HFFc6 (cell line): ENCODE data around the gene ETNK1. TPM values are rescaled to one million over a fixed set of nuclear protein-coding genes. Genes with fewer than 3 reads are reported as not detected.

Experiments
- DNase-seq: peaks from one replicate; pipeline ENCODE4 v3.0.0-alpha.2; 2018
- H3K27ac Mint-ChIP-seq: 2 replicates; pipeline ENCODE4 v1.8.0; 2020; ENCODE audit warnings: mild to moderate bottlenecking, mixed read lengths
- H3K27me3 Mint-ChIP-seq: 2 replicates; pipeline ENCODE4 v1.8.0; 2021; ENCODE audit warnings: mild to moderate bottlenecking, moderate library complexity, mixed read lengths; ENCODE audit not compliant: insufficient read depth
- H3K36me3 Mint-ChIP-seq: 2 replicates; pipeline ENCODE4 v1.8.0; 2021; ENCODE audit warnings: low read depth, mixed read lengths
- H3K4me1 Mint-ChIP-seq: 2 replicates; pipeline ENCODE4 v1.8.0; 2020; ENCODE audit warnings: low read depth, mixed read lengths
- H3K4me3 Mint-ChIP-seq: 2 replicates; pipeline ENCODE4 v1.8.0; 2020; ENCODE audit warnings: mild to moderate bottlenecking, moderate library complexity, mixed read lengths
- H3K9me3 Mint-ChIP-seq: 2 replicates; pipeline ENCODE4 v1.8.0; 2020; ENCODE audit warnings: mild to moderate bottlenecking, mixed read lengths
- total RNA-seq, 6 experiments: library from RNA; stranded (reverse); fragmentation: NEBNext Ultra II Directional; extraction: Animal tissue kit (Norgen Biotek cat#: 25700); gene quantifications; 2 replicates in 1 of 6; 3 replicates in 5 of 6; pipeline ENCODE4 v1.2.3, GENCODE V29; 2021
- TF ChIP-seq, protein P1 (sequence below): fragments of 200-600 bp; sonication (generic); IDR thresholded peaks from 2 replicates; pipeline ENCODE4 v1.5.0; 2021; ENCODE audit warnings: antibody characterized with exemption, mild to moderate bottlenecking

The ETNK1 gene
- total RNA-seq, 6 experiments from 2014 or later = 23.7 to 33.8 (median 28.5) TPM

DNA sequence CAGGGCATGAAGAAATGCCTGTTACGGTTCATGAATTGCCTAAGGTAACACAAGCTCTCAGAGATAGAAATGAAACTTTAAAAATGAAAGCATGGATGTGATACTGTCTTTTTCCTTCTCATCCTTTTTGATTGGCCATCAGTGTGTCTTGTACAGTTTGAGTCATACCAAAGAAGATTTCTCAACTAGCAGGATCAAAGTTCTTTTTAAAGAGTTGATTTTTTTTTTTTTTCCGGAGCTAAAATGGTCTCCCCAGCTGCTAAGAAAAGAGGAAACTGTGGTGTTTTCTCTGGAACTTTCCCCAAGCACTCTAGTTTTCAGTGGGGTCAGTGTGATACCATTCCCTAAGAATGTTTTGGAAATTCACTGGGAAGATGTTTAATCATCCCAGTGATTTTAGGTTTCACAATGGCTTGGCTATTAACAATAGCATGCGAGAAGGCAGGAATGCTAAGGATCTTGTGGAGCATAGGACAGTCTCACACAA, 105.0 kb downstream of the ETNK1 start:
- 0 out of 2 replicates have a peak, but pooled peaks cover 4% of the 10 kb centered on the region for H3K27me3 Mint-ChIP-seq
- H3K27ac Mint-ChIP-seq = peak overlapping the region; percentile 89
- peak; percentile 52 for DNase-seq
- H3K4me3 Mint-ChIP-seq = peak overlapping the region; percentile 83
- H3K9me3 Mint-ChIP-seq = no peaks in the 10 kb centered on the region
- H3K36me3 Mint-ChIP-seq = no peaks in the 10 kb centered on the region
- TF ChIP-seq, protein P1, sequence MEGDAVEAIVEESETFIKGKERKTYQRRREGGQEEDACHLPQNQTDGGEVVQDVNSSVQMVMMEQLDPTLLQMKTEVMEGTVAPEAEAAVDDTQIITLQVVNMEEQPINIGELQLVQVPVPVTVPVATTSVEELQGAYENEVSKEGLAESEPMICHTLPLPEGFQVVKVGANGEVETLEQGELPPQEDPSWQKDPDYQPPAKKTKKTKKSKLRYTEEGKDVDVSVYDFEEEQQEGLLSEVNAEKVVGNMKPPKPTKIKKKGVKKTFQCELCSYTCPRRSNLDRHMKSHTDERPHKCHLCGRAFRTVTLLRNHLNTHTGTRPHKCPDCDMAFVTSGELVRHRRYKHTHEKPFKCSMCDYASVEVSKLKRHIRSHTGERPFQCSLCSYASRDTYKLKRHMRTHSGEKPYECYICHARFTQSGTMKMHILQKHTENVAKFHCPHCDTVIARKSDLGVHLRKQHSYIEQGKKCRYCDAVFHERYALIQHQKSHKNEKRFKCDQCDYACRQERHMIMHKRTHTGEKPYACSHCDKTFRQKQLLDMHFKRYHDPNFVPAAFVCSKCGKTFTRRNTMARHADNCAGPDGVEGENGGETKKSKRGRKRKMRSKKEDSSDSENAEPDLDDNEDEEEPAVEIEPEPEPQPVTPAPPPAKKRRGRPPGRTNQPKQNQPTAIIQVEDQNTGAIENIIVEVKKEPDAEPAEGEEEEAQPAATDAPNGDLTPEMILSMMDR = no peak
- H3K4me1 Mint-ChIP-seq = peaks cover 47% of the 10 kb centered on the region

DNA sequence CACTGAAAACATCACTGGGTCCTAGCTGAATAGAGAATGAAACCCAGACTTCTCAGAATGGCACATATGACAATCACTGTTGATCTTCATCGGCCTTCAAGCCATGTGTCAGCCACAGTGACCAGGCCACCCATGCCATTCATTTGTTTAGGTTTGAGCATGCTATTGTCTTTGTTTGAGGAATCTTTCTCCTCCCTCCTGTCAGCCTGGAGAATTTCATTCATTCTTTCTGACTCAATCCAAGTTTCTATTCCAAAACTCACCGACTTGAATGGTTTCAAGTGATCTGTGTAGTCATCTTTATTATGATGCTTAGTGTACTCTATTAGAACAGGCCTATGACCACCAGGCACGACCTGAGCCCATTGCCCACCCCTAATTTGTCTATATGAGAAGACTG, 106.3 kb downstream of the ETNK1 start:
- TF ChIP-seq, protein P1 = no peak
- DNase-seq = no peak
- Mint-ChIP-seq H3K36me3 (no peaks in the 10 kb centered on the region), H3K27ac (no peak overlapping the region), H3K9me3 (no peaks in the 10 kb centered on the region), H3K4me3 (no peak overlapping the region), H3K4me1 (peaks cover 47% of the 10 kb centered on the region), H3K27me3 (no peaks in the 10 kb centered on the region)

DNA sequence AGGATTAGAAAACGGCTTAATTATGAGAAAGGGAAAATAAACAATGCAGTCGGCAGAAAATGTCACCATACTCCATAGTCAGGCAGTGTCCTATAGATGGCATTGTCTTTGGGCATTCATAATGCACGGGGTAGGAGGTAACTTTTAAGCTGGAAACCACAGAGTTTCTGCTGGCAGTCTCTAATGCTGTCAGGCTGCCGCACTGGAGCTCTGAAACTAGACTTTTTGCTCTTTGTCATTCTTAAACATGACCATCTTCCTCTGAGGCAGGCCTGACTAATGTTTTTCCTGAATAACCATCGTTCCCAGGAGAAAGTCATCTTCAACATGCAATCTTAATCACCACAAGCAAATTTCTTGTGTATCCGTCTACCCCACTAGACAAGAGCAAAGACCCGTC, 108.8 kb downstream of the ETNK1 start:
- Mint-ChIP-seq H3K27me3 (no peaks in the 10 kb centered on the region), H3K9me3 (no peaks in the 10 kb centered on the region), H3K4me3 (peak overlapping the region; percentile 65), H3K4me1 (peaks cover 45% of the 10 kb centered on the region), H3K36me3 (no peaks in the 10 kb centered on the region), H3K27ac (peak overlapping the region; percentile 36; the same call in 1 of the 2 replicates)
- TF ChIP-seq, protein P1 = no peak
- DNase-seq = peak; percentile 11

DNA sequence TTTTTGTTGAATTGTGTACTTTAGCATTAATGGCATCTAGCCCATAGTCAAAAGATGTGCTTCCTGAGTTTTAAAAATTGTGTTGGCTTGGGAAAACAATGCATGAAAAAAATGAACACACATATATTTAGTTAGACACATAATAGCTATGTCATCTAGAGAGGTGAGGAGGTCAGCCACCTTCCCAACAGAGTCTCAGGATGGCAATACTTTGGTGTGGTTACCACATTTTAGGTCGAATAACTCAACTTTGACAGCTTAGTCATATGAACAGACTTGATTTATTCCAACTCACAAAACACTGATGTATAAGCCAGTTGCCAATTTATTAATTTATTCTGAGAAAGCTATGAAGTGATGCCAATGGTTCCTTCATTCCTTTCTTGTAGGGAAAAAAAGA, 114.0 kb downstream of the ETNK1 start:
- Mint-ChIP-seq H3K4me3 (no peak overlapping the region), H3K9me3 (no peaks in the 10 kb centered on the region), H3K4me1 (peaks cover 4% of the 10 kb centered on the region), H3K36me3 (no peaks in the 10 kb centered on the region), H3K27ac (no peak overlapping the region), H3K27me3 (peaks cover 3% of the 10 kb centered on the region; the same call in 1 of the 2 replicates)
- DNase-seq = no peak
- TF ChIP-seq, protein P1 = no peak

Other genes starting within 250 kb of the ETNK1 start
- gene C2CD5, start 80.6 kb upstream of the ETNK1 start, total RNA-seq = 10 to 100 TPM; 17.7 to 23.1 (median 20.7) TPM